ENCODE data around the gene OR2K2. TPM values are rescaled to one million over a fixed set of nuclear protein-coding genes. Genes with fewer than 3 reads are reported as not detected.

OR2K2 gene
- total and polyA plus RNA-seq, 2 experiments from 2014 or later = not detected

- no peaks in the 10 kb centered on the region for H3K27me3 ChIP-seq (ENCODE audit: insufficient read depth)
- H3K36me3 Mint-ChIP-seq (ENCODE audit: low read depth) = no peaks in the 10 kb centered on the region
- ATAC-seq (no peak), DNase-seq (ENCODE audit: low spot score) (no peak)
- no peak overlapping the region for H2AFZ ChIP-seq
- H3K27ac ChIP-seq (ENCODE audit: low read depth) = no peak overlapping the region
- H4K20me1 ChIP-seq (replicated peaks; ENCODE audit: insufficient read depth) = no peaks in the 10 kb centered on the region
- H3F3A ChIP-seq (replicated peaks; ENCODE audit: low read depth) = no peaks in the 10 kb centered on the region
- H3K9me3 Mint-ChIP-seq = no peaks in the 10 kb centered on the region
- no peaks in the 10 kb centered on the region for H3K9me2 ChIP-seq (ENCODE audit: insufficient read depth)
- TF ChIP-seq EZH2phosphoT487 (IDR thresholded peaks at IDR 0.05; ENCODE audit: unreplicated experiment) = no peak
- no peaks in the 10 kb centered on the region for H3K4me1 ChIP-seq (ENCODE audit: insufficient read depth)
- H3K4me2 ChIP-seq = no peak overlapping the region
- H3K27ac Mint-ChIP-seq = no peak overlapping the region
- H3K27me3 Mint-ChIP-seq (ENCODE audit: insufficient read depth, low read depth, poor library complexity) = peaks cover 4% of the 10 kb centered on the region
- no peaks in the 10 kb centered on the region for H3K36me3 ChIP-seq (ENCODE audit: insufficient read depth)
- no peaks in the 10 kb centered on the region for H3K79me2 ChIP-seq (replicated peaks; ENCODE audit: insufficient read depth)
- H3K4me1 Mint-ChIP-seq = no peaks in the 10 kb centered on the region
- H3K4me3 Mint-ChIP-seq = no peak overlapping the region
- no peak overlapping the region for H3K4me3 ChIP-seq
These were observed 20.5 kb upstream of the OR2K2 start for GRCh38 chr9:111350556-111350955.

- no peaks in the 10 kb centered on the region for H3K36me3 ChIP-seq (ENCODE audit: insufficient read depth)
- H3K27me3 Mint-ChIP-seq (ENCODE audit: insufficient read depth, low read depth, poor library complexity) = peaks cover 4% of the 10 kb centered on the region
- no peak overlapping the region for H3K4me3 ChIP-seq
- no peaks in the 10 kb centered on the region for H3K27me3 ChIP-seq (ENCODE audit: insufficient read depth)
- ATAC-seq (no peak), DNase-seq (ENCODE audit: low spot score) (no peak)
- H3F3A ChIP-seq (replicated peaks; ENCODE audit: low read depth) = no peaks in the 10 kb centered on the region
- H2AFZ ChIP-seq = no peak overlapping the region
- no peaks in the 10 kb centered on the region for H3K4me1 Mint-ChIP-seq
- H4K20me1 ChIP-seq (replicated peaks; ENCODE audit: insufficient read depth) = no peaks in the 10 kb centered on the region
- H3K79me2 ChIP-seq (replicated peaks; ENCODE audit: insufficient read depth) = no peaks in the 10 kb centered on the region
- no peak overlapping the region for H3K27ac ChIP-seq (ENCODE audit: low read depth)
- no peaks in the 10 kb centered on the region for H3K9me3 Mint-ChIP-seq
- H3K27ac Mint-ChIP-seq = no peak overlapping the region
- H3K4me1 ChIP-seq (ENCODE audit: insufficient read depth) = no peaks in the 10 kb centered on the region
- no peaks in the 10 kb centered on the region for H3K9me2 ChIP-seq (ENCODE audit: insufficient read depth)
- no peaks in the 10 kb centered on the region for H3K36me3 Mint-ChIP-seq (ENCODE audit: low read depth)
- H3K4me2 ChIP-seq = no peak overlapping the region
- no peak overlapping the region for H3K4me3 Mint-ChIP-seq
- TF ChIP-seq CTCF (conservative IDR thresholded peaks at IDR 0.05; ENCODE audit: low read depth in 2 of 2) = no peak
- no peak for TF ChIP-seq ETS1 (IDR thresholded peaks at IDR 0.05)
- TF ChIP-seq EZH2 (IDR thresholded peaks at IDR 0.05; ENCODE audit: low read depth, unreplicated experiment) = no peak
- no peak for TF ChIP-seq CREB1 (CRISPR knock-in tag; IDR thresholded peaks at IDR 0.05; ENCODE audit: low read depth)
- no peak for TF ChIP-seq JUNB (IDR thresholded peaks at IDR 0.05; ENCODE audit: unreplicated experiment)
- TF ChIP-seq REST (IDR thresholded peaks at IDR 0.05; ENCODE audit: unreplicated experiment) = no peak
- no peak for TF ChIP-seq POLR2AphosphoS5 (IDR thresholded peaks at IDR 0.05; ENCODE audit: low read depth)
- no peak for TF ChIP-seq NANOG (IDR thresholded peaks at IDR 0.05; ENCODE audit: borderline replicate concordance)
- no peak for TF ChIP-seq EZH2phosphoT487 (IDR thresholded peaks at IDR 0.05; ENCODE audit: unreplicated experiment)
- TF ChIP-seq STAT1 (IDR thresholded peaks at IDR 0.05; ENCODE audit: unreplicated experiment) = no peak
- no peak for TF ChIP-seq ZNF114 (CRISPR knock-in tag; IDR thresholded peaks at IDR 0.05)
These were observed 19.7 kb upstream of the OR2K2 start for GRCh38 chr9:111349766-111350165.

All from GM23338 (cell line).